ENCODE data around the gene FOXN3. TPM values are rescaled to one million over a fixed set of nuclear protein-coding genes. Genes with fewer than 3 reads are reported as not detected.
A peak's percentile ranks its signal among the peaks of the same experiment; 100 is the strongest.

The FOXN3 gene
- polyA plus RNA-seq, 1 experiment = 46.5 TPM

GRCh38 chr14:89303456-89304435 is 113.3 kb downstream of the FOXN3 start:
- ChIA-PET CTCF (interaction anchor here (0.6 to 1.0 kb wide), 3 partner anchors 263 to 769 kb away, joined by 3 read pairs; no protein-coding TSS in a partner anchor), POLR2A (interaction anchor here (0.5 to 1.4 kb wide), 3 partner anchors 18 to 162 kb away, joined by 3 read pairs; no protein-coding TSS in a partner anchor)
- Histone ChIP-seq H3K9me3 (ENCODE audit: control insufficient read depth, insufficient read depth, low read length) (no peaks in the 10 kb centered on the region), H3K27me3 (ENCODE audit: control insufficient read depth, insufficient read depth, low read length) (no peaks in the 10 kb centered on the region), H3K27ac (ENCODE audit: low read depth, low read length) (peak overlapping the region; percentile 88), H3K4me3 (ENCODE audit: low read depth, low read length) (peak overlapping the region; percentile 37)
- TF ChIP-seq CTCF (IDR thresholded peaks at IDR 0.05; ENCODE audit: low read depth, low read length) = no peak
- DNase-seq (ENCODE audit: low read depth, low spot score) = peak; percentile 82

- no peaks in the 10 kb centered on the region for H3K9me3 ChIP-seq (ENCODE audit: control insufficient read depth, insufficient read depth, low read length)
- ChIA-PET CTCF (interaction anchor here (0.6 to 1.0 kb wide), 2 partner anchors 261 to 768 kb away, joined by 3 read pairs; no protein-coding TSS in a partner anchor), POLR2A (no interaction called here)
- H3K27me3 ChIP-seq (ENCODE audit: control insufficient read depth, insufficient read depth, low read length) = no peaks in the 10 kb centered on the region
- H3K4me3 ChIP-seq (ENCODE audit: low read depth, low read length) = no peak overlapping the region
- DNase-seq (ENCODE audit: low read depth, low spot score) = no peak
- peak overlapping the region; percentile 76 for H3K27ac ChIP-seq (ENCODE audit: low read depth, low read length)
- no peak for TF ChIP-seq CTCF (IDR thresholded peaks at IDR 0.05; ENCODE audit: low read depth, low read length)
These were observed 114.6 kb downstream of the FOXN3 start for GRCh38 chr14:89302396-89302950.

- no peak for TF ChIP-seq CTCF (IDR thresholded peaks at IDR 0.05; ENCODE audit: low read depth, low read length)
- Histone ChIP-seq H3K27ac (ENCODE audit: low read depth, low read length) (no peak overlapping the region), H3K4me3 (ENCODE audit: low read depth, low read length) (no peak overlapping the region), H3K9me3 (ENCODE audit: control insufficient read depth, insufficient read depth, low read length) (no peaks in the 10 kb centered on the region), H3K27me3 (ENCODE audit: control insufficient read depth, insufficient read depth, low read length) (no peaks in the 10 kb centered on the region)
- DNase-seq (ENCODE audit: low read depth, low spot score) = no peak
- ChIA-PET CTCF (no interaction called here), POLR2A (no interaction called here)
These were observed 117.4 kb downstream of the FOXN3 start for GRCh38 chr14:89299587-89299986.

- no peak for DNase-seq (ENCODE audit: low read depth, low spot score)
- H3K27ac ChIP-seq (ENCODE audit: low read depth, low read length) = no peak overlapping the region
- no peaks in the 10 kb centered on the region for H3K9me3 ChIP-seq (ENCODE audit: control insufficient read depth, insufficient read depth, low read length)
- TF ChIP-seq CTCF (IDR thresholded peaks at IDR 0.05; ENCODE audit: low read depth, low read length) = no peak
- H3K4me3 ChIP-seq (ENCODE audit: low read depth, low read length) = no peak overlapping the region
- H3K27me3 ChIP-seq (ENCODE audit: control insufficient read depth, insufficient read depth, low read length) = no peaks in the 10 kb centered on the region
- POLR2A ChIA-PET = no interaction called here
- CTCF ChIA-PET = no interaction called here
These were observed 118.8 kb downstream of the FOXN3 start for GRCh38 chr14:89298056-89298834.
